WTC11 (cell line): ENCODE results near the gene KCNK4. TPM values are rescaled to one million over a fixed set of nuclear protein-coding genes. Genes with fewer than 3 reads are reported as not detected.

Source experiments
- ATAC-seq: fragments of 200-7000 bp; cut with Tn5 transposase; 2 replicates; pipeline ENCODE4 v1.10.0; 2021; ENCODE audit warnings: mild to moderate bottlenecking, moderate library complexity
- CTCF ChIA-PET: fragments of 300-600 bp; sonication (Branson Sonifier 250); formaldehyde crosslinking; loops from one replicate; lab custom pipeline; 2021; ENCODE audit warnings: antibody characterized with exemption; lab: Charles Lee
- POLR2A ChIA-PET: fragments of 350-600 bp; sonication (Branson Sonifier 250); formaldehyde crosslinking; loops from one replicate; lab custom pipeline; 2021; ENCODE audit warnings: antibody characterized with exemption; lab: Charles Lee
- DNase-seq: peaks from one replicate; pipeline ENCODE4 v3.0.0; 2021; ENCODE audit warnings: low spot score
- H3K27ac Mint-ChIP-seq: 2 replicates; pipeline ENCODE4 v1.8.0; 2021; ENCODE audit warnings: mixed read lengths
- H3K27me3 Mint-ChIP-seq: 2 replicates; pipeline ENCODE4 v1.8.0; 2021; ENCODE audit warnings: low read depth, mild to moderate bottlenecking, moderate library complexity, mixed read lengths
- H3K36me3 Mint-ChIP-seq: 2 replicates; pipeline ENCODE4 v1.8.0; 2021; ENCODE audit warnings: mixed read lengths
- H3K4me1 Mint-ChIP-seq: 2 replicates; pipeline ENCODE4 v1.8.0; 2022; ENCODE audit warnings: mixed read lengths
- H3K4me3 Mint-ChIP-seq: 2 replicates; pipeline ENCODE4 v1.8.0; 2021; ENCODE audit warnings: mild to moderate bottlenecking, moderate library complexity, mixed read lengths
- H3K9me3 Mint-ChIP-seq: 2 replicates; pipeline ENCODE4 v1.8.0; 2021; ENCODE audit warnings: mixed read lengths
- AR ChIP-seq: fragments of 250-450 bp; sonication (Bioruptor Pico); IDR thresholded peaks from 2 replicates; pipeline ENCODE4 v1.9.0; 2021; ENCODE audit warnings: mild to moderate bottlenecking
- ARID4B ChIP-seq: sonication (generic); formaldehyde crosslinking; IDR thresholded peaks from 2 replicates; pipeline ENCODE4 v1.8.0; 2023; ENCODE audit warnings: missing genetic modification reagents, mild to moderate bottlenecking, borderline replicate concordance
- CDX4 ChIP-seq: fragments of 250-450 bp; sonication (Bioruptor Pico); IDR thresholded peaks from 2 replicates; pipeline ENCODE4 v1.9.0; 2021; ENCODE audit warnings: moderate library complexity, mild to moderate bottlenecking, inconsistent platforms, borderline replicate concordance
- CREM ChIP-seq: sonication (generic); formaldehyde crosslinking; IDR thresholded peaks from 2 replicates; pipeline ENCODE4 v1.8.1; 2022; ENCODE audit warnings: mild to moderate bottlenecking, missing genetic modification reagents, moderate library complexity
- EMX1 ChIP-seq: fragments of 250-450 bp; sonication (Bioruptor Pico); IDR thresholded peaks from 2 replicates; pipeline ENCODE4 v1.8.0; 2021; ENCODE audit warnings: mild to moderate bottlenecking
- FOXP4 ChIP-seq: sonication (generic); formaldehyde crosslinking; IDR thresholded peaks from 2 replicates; pipeline ENCODE4 v1.8.0; 2022; ENCODE audit warnings: mild to moderate bottlenecking, missing genetic modification reagents
- GRHL2 ChIP-seq: fragments of 250-450 bp; sonication (Bioruptor Pico); IDR thresholded peaks from 2 replicates; pipeline ENCODE4 v1.8.0; 2022; ENCODE audit warnings: mild to moderate bottlenecking, moderate library complexity; ENCODE audit not compliant: insufficient replicate concordance, severe bottlenecking
- MXD4 ChIP-seq: fragments of 250-450 bp; sonication (Bioruptor Pico); IDR thresholded peaks from 2 replicates; pipeline ENCODE4 v1.8.0; 2021; ENCODE audit warnings: mild to moderate bottlenecking, moderate library complexity, borderline replicate concordance
- NR3C1 ChIP-seq: sonication (generic); formaldehyde crosslinking; conservative IDR thresholded peaks from 2 replicates; pipeline ENCODE4 v1.8.1; 2023; ENCODE audit warnings: low read depth, mild to moderate bottlenecking, missing genetic modification reagents
- OVOL2 ChIP-seq: fragments of 250-450 bp; sonication (Bioruptor Pico); IDR thresholded peaks from 2 replicates; pipeline ENCODE4 v1.9.0; 2021; ENCODE audit warnings: mild to moderate bottlenecking, borderline replicate concordance
- SMAD3 ChIP-seq: sonication (generic); formaldehyde crosslinking; IDR thresholded peaks from 2 replicates; pipeline ENCODE4 v1.8.0; 2022; ENCODE audit warnings: missing genetic modification reagents, mild to moderate bottlenecking, borderline replicate concordance
- STAT6 ChIP-seq: sonication (generic); formaldehyde crosslinking; conservative IDR thresholded peaks from 2 replicates; pipeline ENCODE4 v1.8.1; 2023; ENCODE audit warnings: mild to moderate bottlenecking, low read depth, missing genetic modification reagents, moderate library complexity
- TEAD4 ChIP-seq: sonication (generic); formaldehyde crosslinking; IDR thresholded peaks from 2 replicates; pipeline ENCODE4 v1.8.0; 2022; ENCODE audit warnings: mild to moderate bottlenecking, missing genetic modification reagents
- USF2 ChIP-seq: sonication (generic); formaldehyde crosslinking; IDR thresholded peaks from 2 replicates; pipeline ENCODE4 v1.8.1; 2023; ENCODE audit warnings: mild to moderate bottlenecking, missing genetic modification reagents, moderate library complexity
- ZNF232 ChIP-seq: sonication (generic); formaldehyde crosslinking; IDR thresholded peaks from 2 replicates; pipeline ENCODE4 v1.8.0; 2022; ENCODE audit warnings: mild to moderate bottlenecking, missing genetic modification reagents
- ZNF532 ChIP-seq: fragments of 250-450 bp; sonication (Bioruptor Pico); IDR thresholded peaks from 2 replicates; pipeline ENCODE4 v1.9.0; 2021; ENCODE audit warnings: mild to moderate bottlenecking, borderline replicate concordance
- total RNA-seq: library from RNA; stranded (reverse); gene quantifications from 3 replicates; pipeline ENCODE4 v1.2.3, GENCODE V29; 2021

KCNK4 gene
- total RNA-seq, 1 experiment from 2014 or later, result 0.74 TPM

GRCh38 chr11:64349404-64349803, 58.3 kb downstream of the KCNK4 start:
- DNase-seq, result no peak
- no peak overlapping the region for H3K4me3 Mint-ChIP-seq
- peaks cover 5% of the 10 kb centered on the region; the same call in 1 of the 2 replicates for H3K4me1 Mint-ChIP-seq
- H3K36me3 Mint-ChIP-seq, result no peaks in the 10 kb centered on the region
- TF ChIP-seq ZNF232, result no peak
- TF ChIP-seq NR3C1 (CRISPR knock-in tag), result no peak
- TF ChIP-seq SMAD3, result no peak
- no peak for TF ChIP-seq OVOL2 (CRISPR knock-in tag)
- TF ChIP-seq GRHL2, result no peak
- TF ChIP-seq ARID4B (CRISPR knock-in tag), result no peak
- no peak for TF ChIP-seq STAT6 (CRISPR knock-in tag)
- no peak for TF ChIP-seq EMX1
- no peak for TF ChIP-seq CDX4
- TF ChIP-seq TEAD4, result no peak
- no peak for TF ChIP-seq CREM (CRISPR knock-in tag)
- TF ChIP-seq USF2, result no peak
- TF ChIP-seq MXD4 (CRISPR knock-in tag), result no peak
- TF ChIP-seq ZNF532 (CRISPR knock-in tag), result no peak
- no peak for TF ChIP-seq FOXP4
- TF ChIP-seq AR (CRISPR knock-in tag), result no peak
- no peaks in the 10 kb centered on the region for H3K27me3 Mint-ChIP-seq
- H3K9me3 Mint-ChIP-seq, result no peaks in the 10 kb centered on the region
- ChIA-PET CTCF (interaction anchor here (1.5 to 10.4 kb wide), 4 partner anchors 8 to 300 kb away, joined by 5 to 437 read pairs (median 12); partner anchors contain the start of gene CCDC88B), POLR2A (interaction anchor here (0.7 to 1.7 kb wide), 2 partner anchors 32 to 48 kb away, joined by 4 to 5 read pairs; partner anchors contain the start of gene PRDX5)
- no peak overlapping the region for H3K27ac Mint-ChIP-seq
- ATAC-seq, result no peak
